Measurements from ENCODE around the gene EFCAB12.
"Not testable (repeated sequence)": the region's sequence is repeated elsewhere in the genome, so short reads cannot be mapped to it uniquely, and the experiment has no call there.

The EFCAB12 gene

DNA sequence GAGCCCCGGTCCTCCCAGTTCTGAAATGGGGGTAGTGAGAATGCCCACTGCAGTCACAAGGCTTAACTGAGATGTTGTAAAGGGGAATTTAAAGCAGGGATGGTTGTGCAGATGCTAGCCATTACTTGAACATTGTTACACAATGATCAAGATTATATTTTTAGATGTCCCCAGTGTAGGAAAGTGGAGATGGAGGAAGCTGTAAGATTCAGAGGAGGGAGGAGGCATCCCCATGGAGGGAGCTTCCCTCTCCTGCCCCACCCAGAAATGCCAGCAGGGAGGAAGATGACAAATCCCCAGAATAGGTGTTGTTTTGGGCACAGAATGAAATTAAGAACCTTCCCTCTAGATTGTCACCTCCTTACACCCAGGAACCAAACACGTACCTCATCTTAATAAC lies 46.1 kb downstream of the EFCAB12 start:
- no peak overlapping the region for H3K4me3 ChIP-seq (ENCODE audit: low read length)
- DNase-seq (ENCODE audit: low read depth, low spot score): no peak

DNA sequence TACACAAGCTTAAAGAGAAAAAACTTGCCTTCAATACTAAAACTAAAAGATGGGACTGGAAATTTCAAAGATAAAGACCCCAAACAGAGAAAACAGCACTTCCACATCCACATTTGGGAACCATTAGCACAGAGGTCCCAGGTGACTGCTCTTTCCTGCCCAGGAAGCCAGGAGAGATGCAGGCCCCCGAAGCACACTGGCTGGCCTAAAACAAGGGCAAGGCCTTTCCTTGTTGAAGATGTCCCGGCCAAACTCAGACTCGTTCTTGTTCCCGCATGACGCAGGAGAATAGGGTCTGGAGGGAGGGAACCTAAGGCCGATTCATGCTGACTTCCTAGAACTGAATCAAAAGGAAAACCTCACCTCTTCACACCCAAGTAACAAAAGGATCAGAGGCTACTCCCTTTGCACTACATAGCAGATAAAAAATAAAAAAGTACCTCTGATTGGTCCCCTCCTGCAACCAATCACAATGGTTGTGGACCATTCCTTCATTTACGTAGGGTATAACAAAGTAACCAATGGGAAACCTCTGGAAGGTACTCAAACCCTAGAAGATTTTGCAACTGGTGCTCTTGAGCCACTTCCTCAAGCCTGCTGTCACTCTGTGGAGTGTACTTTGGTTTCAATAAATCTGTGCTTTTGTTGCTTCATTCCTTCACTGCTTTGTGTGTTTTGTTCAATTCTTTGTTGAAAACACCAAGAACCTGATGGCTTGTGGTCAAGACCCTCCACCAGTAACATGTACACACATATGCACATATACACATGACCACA lies 48.7 kb downstream of the EFCAB12 start:
- no peak overlapping the region for H3K4me3 ChIP-seq (ENCODE audit: low read length)
- no peak for DNase-seq (ENCODE audit: low read depth, low spot score)

DNA sequence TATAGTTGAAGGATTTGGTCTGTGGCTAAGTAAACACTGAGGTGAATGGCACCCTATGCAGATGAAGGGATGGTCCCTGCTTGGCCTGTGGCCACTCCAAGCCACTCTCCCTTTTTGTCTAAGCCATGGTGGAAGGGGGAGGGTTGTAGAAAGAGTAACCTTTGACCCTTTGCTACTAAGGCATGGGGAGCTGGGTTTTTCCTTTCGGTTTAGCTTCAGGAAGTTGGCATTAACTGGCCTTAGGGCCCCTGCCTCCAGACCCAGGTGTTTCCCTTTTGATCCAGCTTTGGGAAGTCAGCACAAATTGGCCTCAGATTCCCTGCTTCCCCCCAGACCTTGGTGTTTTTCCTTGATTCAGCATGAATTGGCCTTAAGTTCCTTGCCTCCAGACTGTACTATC lies 49.5 kb downstream of the EFCAB12 start:
- no peak for DNase-seq (ENCODE audit: low read depth, low spot score)
- H3K4me3 ChIP-seq (ENCODE audit: low read length): no peak overlapping the region

DNA sequence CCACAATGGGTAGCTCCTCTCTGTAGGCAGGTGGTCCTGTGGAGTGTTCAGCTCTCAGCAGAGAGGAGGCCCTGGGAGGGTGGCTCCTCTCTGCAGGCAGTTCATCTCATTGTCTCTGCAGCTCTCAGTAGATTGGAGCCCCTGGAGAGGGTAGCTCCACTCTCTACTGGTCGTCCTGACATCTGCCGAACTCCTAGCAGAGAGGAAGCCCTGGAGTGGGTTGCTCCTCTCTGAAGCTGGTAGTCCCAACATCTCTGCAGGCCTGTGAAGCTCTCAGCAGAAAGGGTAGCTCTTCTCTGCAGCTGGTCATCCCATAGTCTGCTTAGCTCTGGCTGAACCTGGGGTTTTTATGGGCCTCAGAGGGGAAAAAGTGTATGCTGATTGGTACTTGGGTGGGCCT lies 50.8 kb downstream of the EFCAB12 start:
- no peak overlapping the region for H3K4me3 ChIP-seq (ENCODE audit: low read length)
- no peak for DNase-seq (ENCODE audit: low read depth, low spot score)

DNA sequence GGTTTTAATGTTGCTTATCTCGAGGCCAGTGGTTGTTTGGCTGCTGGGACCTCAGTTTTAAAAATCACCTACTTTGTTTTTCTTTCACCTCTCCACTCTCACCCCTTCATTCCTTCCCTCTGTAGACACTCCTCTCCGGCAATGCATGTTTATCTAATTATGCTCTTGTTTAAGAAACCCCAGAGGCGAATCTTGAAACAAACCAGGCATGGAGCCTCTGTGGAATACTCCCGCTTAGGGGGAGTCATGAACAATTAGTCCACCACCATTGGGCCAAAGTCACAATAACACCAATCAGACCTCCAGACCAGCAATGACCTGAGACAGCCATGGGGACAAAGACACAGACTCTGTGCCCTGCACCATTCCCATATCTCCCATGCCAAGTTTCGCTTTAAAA lies 53.3 kb downstream of the EFCAB12 start:
- no peak for DNase-seq (ENCODE audit: low read depth, low spot score)
- H3K4me3 ChIP-seq (ENCODE audit: low read length): no peak overlapping the region

DNA sequence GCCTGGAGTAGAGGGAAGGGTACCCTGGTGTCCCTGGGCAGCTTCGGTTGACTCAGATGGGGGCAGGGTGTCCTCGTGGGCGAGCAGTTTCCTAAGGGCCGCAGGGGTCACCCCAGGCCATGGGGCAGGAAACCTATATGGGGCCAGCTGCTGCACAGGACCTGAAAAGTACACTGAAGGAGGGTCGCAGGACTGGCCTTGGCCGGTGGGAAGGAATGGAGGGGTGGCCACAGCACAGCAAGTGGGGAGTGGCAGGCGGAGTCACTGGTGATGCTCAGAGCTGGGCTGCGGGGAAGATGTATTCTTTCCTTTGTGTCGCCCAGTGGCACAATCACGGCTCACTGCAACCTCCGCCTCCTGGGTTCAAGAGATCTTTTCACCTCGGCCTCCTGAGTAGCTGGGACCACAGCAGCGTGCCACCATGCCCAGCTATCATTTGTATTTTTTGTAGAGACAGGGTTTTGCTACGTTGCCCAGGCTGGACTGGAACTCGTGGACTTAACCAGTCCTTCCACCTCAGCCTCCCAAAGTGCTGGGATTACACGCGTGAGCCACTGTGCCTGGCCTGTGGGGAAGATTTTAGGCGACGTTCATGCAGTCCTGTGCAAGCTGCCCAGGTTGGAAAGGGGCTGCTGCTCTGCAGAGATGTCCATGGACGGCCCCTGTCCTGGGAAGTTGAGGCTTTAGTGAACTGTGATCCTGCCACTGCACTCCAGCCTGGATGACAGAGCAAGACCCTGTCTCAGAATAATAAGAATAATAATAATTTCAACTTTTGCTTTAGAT lies 57.2 kb downstream of the EFCAB12 start:
- no peak overlapping the region for H3K4me3 ChIP-seq (ENCODE audit: low read length)
- DNase-seq (ENCODE audit: low read depth, low spot score): no peak

DNA sequence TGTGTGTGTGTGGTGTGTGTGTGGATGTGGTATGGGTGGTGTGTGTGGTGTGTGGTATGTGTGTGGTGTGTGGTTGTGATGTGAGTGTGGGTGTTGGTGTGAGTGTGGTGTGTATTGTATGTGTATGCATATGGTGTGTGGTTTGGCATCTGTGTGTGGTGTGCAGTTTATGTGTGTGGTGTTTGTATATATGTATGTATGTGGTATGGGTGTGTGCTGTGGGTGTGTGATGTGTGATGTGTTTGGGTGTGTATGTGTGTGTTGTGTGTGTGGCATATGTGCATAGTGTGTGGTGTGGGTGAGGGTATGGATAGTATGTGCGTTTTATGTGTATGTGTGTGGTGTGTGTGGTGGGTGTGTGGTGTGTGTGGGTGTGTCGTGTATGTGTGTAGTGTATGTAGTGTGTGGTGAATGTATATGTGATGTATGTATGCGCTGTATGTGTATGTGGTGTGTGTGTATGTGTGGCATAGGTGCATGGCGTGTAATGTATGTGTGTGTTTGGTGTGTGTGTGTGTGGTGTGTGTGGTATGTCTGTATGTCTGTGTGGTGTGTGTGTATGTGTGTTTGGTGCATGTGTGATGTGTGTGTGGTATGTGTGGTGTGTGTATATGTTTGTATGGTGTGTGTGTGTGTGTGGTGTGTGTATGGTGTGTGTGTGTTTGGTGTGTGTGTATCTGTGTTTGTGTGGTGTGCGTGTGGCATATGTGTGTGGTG lies 58.0 kb downstream of the EFCAB12 start:
- DNase-seq (ENCODE audit: low read depth, low spot score): no peak
- no peak overlapping the region for H3K4me3 ChIP-seq (ENCODE audit: low read length)

DNA sequence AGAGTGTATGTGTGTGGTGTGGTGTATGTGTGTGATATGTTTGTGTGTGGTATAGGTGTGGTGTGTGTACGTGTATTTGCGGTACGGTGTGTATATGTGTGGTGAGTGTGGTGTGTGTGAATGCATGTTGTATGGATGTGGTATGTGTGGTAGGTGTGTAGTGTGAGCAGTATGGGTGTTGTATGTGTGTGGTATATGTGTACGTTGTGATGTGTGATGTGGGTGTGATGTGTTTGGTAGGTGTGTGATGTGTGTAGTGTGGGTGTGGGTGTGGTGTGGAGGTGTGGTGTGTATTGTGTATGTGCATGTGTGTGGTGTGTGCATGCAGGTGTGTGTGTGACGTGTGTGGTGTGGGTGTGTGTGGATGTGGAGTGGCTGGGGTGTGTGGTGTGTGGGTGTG lies 58.7 kb downstream of the EFCAB12 start:
- H3K4me3 ChIP-seq (ENCODE audit: low read length): no peak overlapping the region
- DNase-seq (ENCODE audit: low read depth, low spot score): no peak

DNA sequence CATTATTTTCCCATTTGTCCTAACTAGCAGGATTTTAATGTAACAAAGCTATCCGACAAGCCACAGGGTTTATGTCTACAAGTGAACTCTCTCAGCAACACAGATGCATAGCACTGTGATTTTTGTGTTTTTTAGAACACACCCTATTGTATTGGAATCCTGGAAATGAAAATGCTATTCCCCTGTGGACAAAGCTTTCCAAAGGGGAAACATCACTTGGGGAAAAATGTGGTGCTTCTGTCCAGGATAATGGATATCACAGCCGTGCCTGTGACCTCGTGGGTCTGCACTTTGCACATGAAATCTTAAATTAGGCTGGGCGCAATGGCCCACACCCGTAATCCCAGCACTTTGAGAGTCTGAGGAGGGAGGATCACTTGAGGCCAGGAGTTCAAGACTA lies 60.6 kb downstream of the EFCAB12 start:
- no peak for DNase-seq (ENCODE audit: low read depth, low spot score)

DNA sequence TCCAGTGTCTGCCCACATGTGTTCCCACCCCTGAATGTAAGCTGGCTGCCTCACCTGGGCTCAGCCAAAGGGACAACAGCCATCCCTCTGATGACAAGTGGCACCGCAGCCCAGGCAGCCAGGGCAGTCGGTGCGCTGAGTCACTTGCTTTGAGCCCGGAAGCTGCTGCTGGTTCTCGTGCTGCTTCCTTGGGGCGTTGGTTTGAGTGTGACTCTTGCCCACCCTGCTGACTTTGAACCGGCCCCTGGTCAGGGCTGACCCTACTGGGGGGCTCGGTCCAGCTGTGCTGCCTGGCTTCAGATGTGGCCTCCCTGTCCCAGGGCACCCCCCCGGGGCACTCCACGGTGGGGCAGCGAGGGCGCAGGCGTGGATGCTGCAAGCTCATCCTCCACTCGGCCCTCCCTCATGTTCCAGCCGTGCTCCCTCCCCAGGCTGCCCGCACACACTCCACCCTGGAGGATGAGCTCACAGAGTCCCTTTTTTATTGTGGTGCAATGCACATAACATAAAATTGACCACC lies 62.1 kb downstream of the EFCAB12 start:
- no peak overlapping the region for H3K4me3 ChIP-seq (ENCODE audit: low read length)
- DNase-seq (ENCODE audit: low read depth, low spot score): no peak

More for the DNA sequence above, 60.6 kb downstream of the EFCAB12 start:
- H3K4me3 ChIP-seq (ENCODE audit: low read length): no peak overlapping the region

DNA sequence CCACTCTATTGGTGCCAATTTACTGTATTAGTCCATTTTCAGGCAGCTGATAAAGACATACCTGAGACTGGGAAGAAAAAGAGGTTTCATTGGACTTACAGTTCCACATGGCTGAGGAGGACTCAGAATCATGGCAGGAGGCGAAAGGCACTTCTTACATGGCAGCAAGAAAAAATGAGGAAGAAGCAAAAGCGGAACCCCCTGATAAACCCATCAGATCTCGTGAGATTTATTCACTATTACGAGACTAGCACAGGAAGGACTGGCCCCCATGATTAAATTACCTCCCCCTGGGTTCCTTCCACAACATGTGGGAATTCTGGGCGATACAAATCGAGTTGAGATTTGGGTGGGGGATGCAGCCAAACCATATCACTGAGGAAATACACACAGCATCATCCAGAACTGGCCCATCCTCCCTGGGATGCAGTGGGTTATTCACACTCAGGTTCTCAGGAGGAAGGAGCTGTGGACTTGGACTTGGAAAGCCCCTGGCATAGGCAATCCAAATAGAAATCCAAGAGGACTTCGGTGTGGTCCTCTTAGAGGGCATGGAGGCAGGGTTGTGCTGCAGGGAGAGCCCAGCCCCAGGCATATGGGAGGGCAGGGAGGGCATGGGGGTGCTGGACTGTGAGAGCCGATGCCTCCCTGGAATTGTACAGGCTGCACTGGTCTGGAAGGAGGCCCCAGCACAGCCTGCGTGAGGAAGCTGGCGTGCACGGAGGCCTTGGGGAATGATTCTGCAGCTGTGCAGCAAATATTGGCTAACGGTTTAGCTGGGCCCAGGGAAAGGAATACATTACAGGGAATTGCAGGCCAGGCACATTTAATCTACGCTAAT lies 62.9 kb downstream of the EFCAB12 start:
- H3K4me3 ChIP-seq (ENCODE audit: low read length): no peak overlapping the region
- DNase-seq (ENCODE audit: low read depth, low spot score): no peak

DNA sequence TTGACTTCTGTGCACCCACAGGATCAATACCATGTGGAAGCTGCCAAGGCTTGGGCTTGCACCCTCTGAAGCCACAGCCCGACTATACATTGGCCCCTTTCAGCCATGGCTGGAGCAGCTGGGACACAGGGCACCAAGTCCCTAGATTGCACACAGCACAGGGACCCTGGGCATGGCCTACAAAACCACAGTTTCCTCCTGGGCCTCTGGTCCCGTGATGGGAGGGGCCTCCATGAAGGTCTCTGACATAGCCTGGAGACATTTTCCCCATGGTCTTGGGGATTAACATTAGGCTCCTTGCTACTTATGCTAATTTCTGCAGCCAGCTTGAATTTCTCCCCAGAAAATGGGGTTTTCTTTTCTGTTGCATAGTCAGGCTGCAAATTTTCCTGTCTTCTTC lies 63.6 kb downstream of the EFCAB12 start:
- not testable (repeated sequence) for H3K4me3 ChIP-seq (ENCODE audit: low read length); DNase-seq (ENCODE audit: low read depth, low spot score)

DNA sequence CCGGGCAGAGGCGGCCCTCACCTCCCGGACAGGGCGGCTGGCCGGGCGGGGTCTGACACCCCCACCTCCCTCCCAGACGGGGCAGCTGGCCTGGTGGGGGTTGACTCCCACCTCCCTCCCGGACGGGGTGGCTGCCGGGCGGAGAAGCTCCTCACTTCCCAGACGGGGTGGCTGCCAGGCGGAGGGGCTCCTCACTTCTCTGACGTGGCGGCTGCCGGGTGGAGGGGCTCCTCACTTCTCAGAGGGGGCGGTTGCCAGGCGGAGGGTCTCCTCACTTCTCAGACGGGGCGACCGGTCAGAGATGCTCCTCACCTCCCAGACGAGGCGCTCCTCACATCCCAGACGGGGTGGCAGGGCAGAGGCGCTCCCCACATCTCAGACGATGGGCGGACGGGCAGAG lies 65.1 kb downstream of the EFCAB12 start:
- H3K4me3 ChIP-seq (ENCODE audit: low read length); DNase-seq (ENCODE audit: low read depth, low spot score): not testable (repeated sequence)

DNA sequence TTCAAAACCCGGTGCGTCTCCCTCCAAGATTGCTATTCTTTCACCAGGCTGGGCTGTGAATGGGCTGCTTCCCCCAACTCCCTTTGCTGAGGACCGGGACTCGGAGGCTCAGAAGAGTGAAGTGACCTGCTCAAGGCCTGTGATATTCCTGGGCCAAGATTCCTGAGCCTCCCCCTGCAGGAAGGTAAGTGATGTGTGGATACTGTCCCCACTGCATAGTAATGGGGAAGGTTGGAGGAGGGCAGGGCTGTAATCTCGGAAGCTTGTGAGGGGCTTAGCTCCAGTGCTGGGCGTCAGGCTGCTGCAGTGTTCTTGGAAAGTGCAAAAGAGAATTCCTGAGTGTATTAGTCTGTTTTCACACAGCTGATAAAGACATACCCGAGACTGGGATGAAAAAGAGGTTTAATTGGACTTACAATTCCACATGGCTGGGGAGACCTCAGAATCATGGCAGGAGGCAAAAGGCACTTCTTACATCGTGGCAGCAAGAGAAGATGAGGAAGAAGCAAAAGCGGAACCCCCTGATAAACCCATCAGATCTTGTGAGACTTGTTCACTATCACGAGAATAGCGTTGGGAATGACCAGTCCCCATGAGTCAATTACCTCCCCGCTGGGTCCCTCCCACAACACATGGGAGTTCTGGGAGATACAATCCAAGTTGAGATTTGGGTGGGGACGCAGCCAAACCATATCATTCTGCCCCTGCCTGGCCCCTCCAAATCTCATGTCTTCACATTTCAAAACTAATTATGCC lies 67.6 kb downstream of the EFCAB12 start:
- DNase-seq (ENCODE audit: low read depth, low spot score): no peak
- H3K4me3 ChIP-seq (ENCODE audit: low read length): no peak overlapping the region

DNA sequence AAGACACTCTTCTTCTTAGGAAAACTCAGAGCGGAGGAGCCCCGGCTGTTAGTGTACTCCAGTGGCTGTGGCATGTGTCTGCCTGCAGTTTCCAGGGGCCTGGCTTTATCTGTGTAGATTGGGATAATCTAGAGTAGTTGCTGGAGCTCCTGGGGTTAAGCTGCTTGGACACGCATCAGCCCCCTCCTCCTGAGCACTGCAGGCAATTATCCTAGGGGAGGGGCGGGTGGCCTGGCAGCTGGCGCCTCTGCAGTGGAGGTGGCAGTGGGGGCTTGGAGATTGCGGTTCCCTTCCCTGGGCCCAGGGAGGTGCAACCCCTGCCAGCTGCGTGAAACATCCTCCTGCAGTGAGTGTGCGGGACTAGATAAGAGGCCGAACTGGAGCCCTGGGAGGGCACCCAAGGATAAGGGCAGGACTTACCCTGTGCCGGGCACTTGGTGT lies 68.2 kb downstream of the EFCAB12 start:
- no peak overlapping the region for H3K4me3 ChIP-seq (ENCODE audit: low read length)
- no peak for DNase-seq (ENCODE audit: low read depth, low spot score)

DNA sequence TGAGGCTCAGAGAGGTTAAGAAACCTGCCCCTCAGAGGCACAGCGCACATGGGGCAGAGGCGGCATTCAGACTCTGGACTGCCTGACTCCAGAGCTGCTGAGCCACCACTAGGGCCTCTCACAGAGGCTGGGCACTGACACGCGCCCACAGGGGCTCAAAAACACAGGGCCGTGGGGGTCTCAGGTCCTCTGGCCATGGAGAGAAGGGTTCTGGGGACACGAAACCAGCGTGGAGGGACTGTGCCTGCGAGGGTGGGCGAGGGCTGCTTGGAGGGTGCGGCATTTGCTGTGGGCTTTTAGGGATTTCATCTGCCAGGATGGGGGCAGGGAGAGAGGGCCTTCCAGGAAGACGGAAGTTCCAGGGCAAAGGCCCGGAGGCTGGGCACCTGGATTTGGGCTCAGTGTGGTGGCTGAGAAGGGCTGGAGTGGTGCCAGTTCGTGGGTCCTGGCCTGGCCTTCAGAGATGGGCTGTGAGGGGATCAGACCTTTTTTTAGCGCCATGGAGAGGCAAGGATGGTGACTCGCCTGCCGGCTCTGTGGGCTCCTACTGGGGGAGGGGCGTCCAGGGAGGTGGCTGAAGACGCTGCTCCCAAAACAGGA lies 69.6 kb downstream of the EFCAB12 start:
- no peak for DNase-seq (ENCODE audit: low read depth, low spot score)

DNA sequence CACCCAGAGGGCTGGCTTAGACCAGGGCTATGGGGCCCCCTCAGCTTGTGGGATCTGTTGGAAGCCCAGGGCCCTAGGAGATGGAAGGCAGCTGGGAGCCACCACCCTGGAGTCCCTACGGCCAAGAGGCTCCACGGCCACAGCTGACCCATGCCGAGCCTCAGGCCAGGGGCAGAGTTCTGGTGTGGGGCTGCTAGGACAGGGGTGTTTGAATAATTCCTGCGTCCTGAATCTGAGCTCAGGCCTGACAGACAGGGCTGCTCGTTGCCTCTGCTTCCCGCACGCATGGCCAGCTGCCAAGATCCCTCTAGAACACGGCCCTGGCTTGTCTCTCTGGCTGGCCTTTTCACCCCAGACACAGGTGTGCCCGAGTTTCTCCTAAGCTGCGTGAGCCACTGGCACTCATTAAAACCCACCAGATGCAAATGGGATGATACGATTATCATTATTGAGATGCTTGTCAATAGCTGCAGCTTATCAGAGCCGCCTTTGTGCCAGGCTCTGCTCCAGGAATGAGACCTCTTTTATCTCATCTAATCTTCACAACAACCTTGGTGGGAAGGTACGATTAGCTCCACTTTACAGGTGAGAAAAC lies 70.2 kb downstream of the EFCAB12 start:
- DNase-seq (ENCODE audit: low read depth, low spot score): no peak
- no peak overlapping the region for H3K4me3 ChIP-seq (ENCODE audit: low read length)

More for the DNA sequence above, 69.6 kb downstream of the EFCAB12 start:
- no peak overlapping the region for H3K4me3 ChIP-seq (ENCODE audit: low read length)
